H1 (cell line): ENCODE results near the gene ARHGEF40. TPM values are rescaled to one million over a fixed set of nuclear protein-coding genes. Genes with fewer than 3 reads are reported as not detected.

Experiments
- CTCF ChIA-PET: fragments of 300-600 bp; sonication (Branson Sonifier 250); formaldehyde crosslinking; loops from one replicate; lab custom pipeline; 2021; ENCODE audit not compliant: partially characterized antibody; lab: Charles Lee
- POLR2A ChIA-PET: fragments of 300-600 bp; sonication (Branson Sonifier 250); formaldehyde crosslinking; loops from one replicate; lab custom pipeline; 2021; ENCODE audit warnings: inconsistent platforms; ENCODE audit not compliant: partially characterized antibody; lab: Charles Lee
- DNase-seq, 2 experiments: peaks; one replicate each; pipeline versions ENCODE4 v3.0.0 to v3.0.0-alpha.2; 2010 to 2022; ENCODE audit warnings: low spot score in 2 of 2, low read depth in 1 of 2, mixed read lengths in 1 of 2
- FAIRE-seq: peaks from 2 replicates; lab custom pipeline; 2011; peaks lifted over from hg19 to GRCh38; lab: Jason Lieb, UNC
- H2AFZ ChIP-seq: 2 replicates; pipeline ENCODE4 v1.8.1; 2012; ENCODE audit warnings: low read length, inconsistent platforms
- H2AK5ac ChIP-seq: 2 replicates; pipeline ENCODE4 v1.6.1; 2013; ENCODE audit warnings: low read depth, low read length
- H2BK120ac ChIP-seq: replicated peaks from 2 replicates; pipeline ENCODE3; 2013; ENCODE audit warnings: low read depth, low read length, inconsistent platforms
- H2BK12ac ChIP-seq: 2 replicates; pipeline ENCODE4 v1.6.1; 2013; ENCODE audit warnings: low read depth, low read length
- H2BK15ac ChIP-seq: 2 replicates; pipeline ENCODE4 v1.6.1; 2013; ENCODE audit warnings: low read length
- H2BK20ac ChIP-seq: 2 replicates; pipeline ENCODE4 v1.6.1; 2013; ENCODE audit warnings: low read length
- H2BK5ac ChIP-seq: 2 replicates; pipeline ENCODE4 v1.6.1; 2013; ENCODE audit warnings: low read depth, low read length
- H3K14ac ChIP-seq: 2 replicates; pipeline ENCODE4 v1.6.1; 2013; ENCODE audit warnings: inconsistent platforms; ENCODE audit not compliant: insufficient read length
- H3K18ac ChIP-seq: 2 replicates; pipeline ENCODE4 v1.6.1; 2013; ENCODE audit warnings: low read length; ENCODE audit errors: extremely low read depth
- H3K23ac ChIP-seq: 2 replicates; pipeline ENCODE4 v1.6.1; 2013; ENCODE audit warnings: inconsistent platforms; ENCODE audit not compliant: insufficient read length
- H3K23me2 ChIP-seq: 2 replicates; pipeline ENCODE4 v1.6.1; 2013; ENCODE audit warnings: low read depth, low read length
- H3K27ac ChIP-seq: 2 replicates; pipeline ENCODE4 v1.6.1; 2011; ENCODE audit warnings: low read depth, low read length, inconsistent platforms
- H3K27me3 ChIP-seq, 4 experiments: replicated peaks in 1 of 4; 1 replicate in 1 of 4; 2 replicates in 3 of 4; pipeline versions ENCODE4 v1.6.1 to v1.8.1; 2011 to 2013; ENCODE audit warnings: low read length in 3 of 4, mild to moderate bottlenecking in 3 of 4, inconsistent platforms in 2 of 4, mixed read lengths in 2 of 4, moderate library complexity in 1 of 4; ENCODE audit not compliant: control insufficient read depth in 3 of 4, insufficient read depth in 3 of 4; ENCODE audit errors: extremely low read depth in 1 of 4
- H3K36me3 ChIP-seq, 4 experiments: 2 replicates each; pipeline versions ENCODE4 v1.6.1 to v1.8.1; 2011 to 2013; ENCODE audit warnings: mild to moderate bottlenecking in 4 of 4, low read length in 3 of 4, moderate library complexity in 2 of 4, control low read depth in 1 of 4, inconsistent platforms in 1 of 4; ENCODE audit not compliant: insufficient read depth in 4 of 4, control insufficient read depth in 2 of 4
- H3K4ac ChIP-seq: replicated peaks from 2 replicates; pipeline ENCODE3; 2013; ENCODE audit warnings: low read length, low read depth, mixed read lengths, inconsistent platforms; ENCODE audit not compliant: insufficient read length
- H3K4me1 ChIP-seq, 4 experiments: replicated peaks in 1 of 4; 1 replicate in 1 of 4; 2 replicates in 3 of 4; pipeline versions ENCODE4 v1.6.1 to v1.8.1; 2011 to 2013; ENCODE audit warnings: low read length in 3 of 4, inconsistent platforms in 2 of 4, mixed read lengths in 1 of 4; ENCODE audit not compliant: insufficient read depth in 4 of 4, control insufficient read depth in 3 of 4
- H3K4me2 ChIP-seq, 2 experiments: 2 replicates each; pipeline versions ENCODE4 v1.6.1 to v1.8.1; 2011 to 2013; ENCODE audit warnings: low read depth in 2 of 2, low read length in 2 of 2, control low read depth in 1 of 2, inconsistent platforms in 1 of 2, mild to moderate bottlenecking in 1 of 2; ENCODE audit not compliant: insufficient read depth in 1 of 2
- H3K4me3 ChIP-seq, 4 experiments: fragments of 200-600, 300-600 bp in 1 of 4; sonication (generic), shearing (Covaris generic), sonication (Bioruptor Twin) in 1 of 4; 2 replicates each; pipeline versions ENCODE4 v1.5.1 to v1.8.1; 2011 to 2016; ENCODE audit warnings: low read length in 4 of 4, low read depth in 3 of 4, control low read depth in 2 of 4, inconsistent platforms in 2 of 4, mild to moderate bottlenecking in 2 of 4, mixed read lengths in 1 of 4, moderate library complexity in 1 of 4; ENCODE audit not compliant: insufficient read depth in 2 of 4; ENCODE audit errors: extremely low read depth in 1 of 4
- H3K56ac ChIP-seq: replicated peaks from 2 replicates; pipeline ENCODE3; 2013; ENCODE audit warnings: low read depth, mild to moderate bottlenecking, mixed read lengths, low read length, inconsistent platforms; ENCODE audit not compliant: insufficient read length
- H3K79me1 ChIP-seq: 2 replicates; pipeline ENCODE4 v1.6.1; 2013; ENCODE audit warnings: low read depth, low read length, control low read depth
- H3K79me2 ChIP-seq, 2 experiments: 2 replicates each; pipeline versions ENCODE4 v1.6.1 to v1.8.1; 2012 to 2013; ENCODE audit warnings: low read length in 2 of 2, mild to moderate bottlenecking in 2 of 2, inconsistent platforms in 1 of 2; ENCODE audit not compliant: insufficient read depth in 2 of 2, control insufficient read depth in 1 of 2
- H3K9ac ChIP-seq, 4 experiments: replicated peaks in 1 of 4; 1 replicate in 1 of 4; 2 replicates in 3 of 4; pipeline versions ENCODE4 v1.6.1 to v1.8.1; 2011 to 2013; ENCODE audit warnings: low read depth in 3 of 4, low read length in 3 of 4, control low read depth in 2 of 4, mild to moderate bottlenecking in 2 of 4, moderate library complexity in 2 of 4, inconsistent platforms in 1 of 4; ENCODE audit errors: extremely low read depth in 1 of 4
- H3K9me3 ChIP-seq, 2 experiments: 2 replicates each; pipeline versions ENCODE4 v1.6.1 to v1.8.1; 2012 to 2013; ENCODE audit warnings: mild to moderate bottlenecking in 2 of 2, moderate library complexity in 2 of 2, control low read depth in 1 of 2, inconsistent platforms in 1 of 2, low read depth in 1 of 2, low read length in 1 of 2, mixed read lengths in 1 of 2; ENCODE audit not compliant: insufficient read depth in 2 of 2
- H4K20me1 ChIP-seq, 2 experiments: replicated peaks in 1 of 2; 2 replicates each; pipeline versions ENCODE3 to v1.8.1; 2011 to 2013; ENCODE audit warnings: inconsistent platforms in 2 of 2, low read length in 2 of 2, mild to moderate bottlenecking in 1 of 2; ENCODE audit not compliant: insufficient read depth in 2 of 2, control insufficient read depth in 1 of 2
- H4K5ac ChIP-seq: 2 replicates; pipeline ENCODE4 v1.6.1; 2013; ENCODE audit warnings: low read length, low read depth, mixed read lengths, inconsistent platforms; ENCODE audit not compliant: insufficient read length
- H4K8ac ChIP-seq: 2 replicates; pipeline ENCODE4 v1.8.0; 2013; ENCODE audit warnings: mild to moderate bottlenecking, moderate library complexity, low read length, inconsistent platforms; ENCODE audit not compliant: insufficient read depth; ENCODE audit errors: extremely low read depth
- H4K91ac ChIP-seq: replicated peaks from 2 replicates; pipeline ENCODE3; 2013; ENCODE audit warnings: low read length, mixed read lengths, inconsistent platforms; ENCODE audit not compliant: insufficient read length
- BACH1 ChIP-seq: IDR thresholded peaks from 2 replicates; pipeline ENCODE4 v1.6.1; 2012; ENCODE audit warnings: low read length, improper control_type of control experiment
- BCL11A ChIP-seq, 2 experiments: IDR thresholded peaks; one replicate each; pipeline ENCODE4 v1.6.1; 2011; ENCODE audit warnings: low read depth in 2 of 2, low read length in 2 of 2, mild to moderate bottlenecking in 2 of 2
- CBX5 ChIP-seq: fragments of 300-800, 300-1000 bp; sonication (generic); IDR thresholded peaks from 2 replicates; pipeline ENCODE4 v1.7.1; 2016; ENCODE audit warnings: antibody characterized with exemption, low read length, low read depth
- CHD1 ChIP-seq: IDR thresholded peaks from 2 replicates; pipeline ENCODE4 v1.6.1; 2012; ENCODE audit warnings: low read depth, low read length, improper control_type of control experiment
- CHD2 ChIP-seq: IDR thresholded peaks from 2 replicates; pipeline ENCODE4 v1.6.1; 2012; ENCODE audit warnings: low read length, improper control_type of control experiment
- CREB1 ChIP-seq: IDR thresholded peaks from 2 replicates; pipeline ENCODE4 v1.6.1; 2012; ENCODE audit warnings: inconsistent platforms
- EGR1 ChIP-seq: IDR thresholded peaks from 2 replicates; pipeline ENCODE4 v1.6.1; 2011; ENCODE audit warnings: low read depth, low read length, borderline replicate concordance
- EP300 ChIP-seq, 2 experiments: IDR thresholded peaks; 1 replicate in 1 of 2; 2 replicates in 1 of 2; pipeline ENCODE4 v1.6.1; 2011 to 2012; ENCODE audit warnings: low read depth in 2 of 2, low read length in 2 of 2, mild to moderate bottlenecking in 2 of 2, borderline replicate concordance in 1 of 2, inconsistent platforms in 1 of 2, moderate library complexity in 1 of 2
- HDAC2 ChIP-seq, 2 experiments: fragments of 300-600 bp in 1 of 2; sonication (generic) in 1 of 2; IDR thresholded peaks; 2 replicates each; pipeline ENCODE4 v1.6.1; 2011 to 2012; ENCODE audit warnings: low read depth in 2 of 2, low read length in 2 of 2, mild to moderate bottlenecking in 2 of 2, moderate library complexity in 2 of 2, borderline replicate concordance in 1 of 2, inconsistent platforms in 1 of 2
- KDM4A ChIP-seq: IDR thresholded peaks from one replicate; pipeline ENCODE4 v1.7.1; 2012; ENCODE audit warnings: low read depth, mild to moderate bottlenecking, moderate library complexity, low read length, inconsistent platforms; ENCODE audit not compliant: severe bottlenecking
- NRF1 ChIP-seq: IDR thresholded peaks from 2 replicates; pipeline ENCODE4 v1.6.1; 2011; ENCODE audit warnings: mild to moderate bottlenecking, low read depth, low read length, improper control_type of control experiment
- RBBP5 ChIP-seq: IDR thresholded peaks from 2 replicates; pipeline ENCODE4 v1.7.1; 2012; ENCODE audit warnings: low read depth, mild to moderate bottlenecking, inconsistent platforms, low read length, moderate library complexity, borderline replicate concordance
- RNF2 ChIP-seq: fragments of 200-900, 300-1000 bp; sonication (generic); IDR thresholded peaks from 2 replicates; pipeline ENCODE4 v1.7.1; 2016; ENCODE audit warnings: borderline replicate concordance, low read depth, mild to moderate bottlenecking, antibody characterized with exemption, low read length; ENCODE audit not compliant: poor library complexity, severe bottlenecking; ENCODE audit errors: missing control alignments
- SP4 ChIP-seq: IDR thresholded peaks from 2 replicates; pipeline ENCODE4 v1.6.1; 2012; ENCODE audit warnings: low read length, inconsistent platforms
- TCF12 ChIP-seq: IDR thresholded peaks from 2 replicates; pipeline ENCODE4 v1.6.1; 2011; ENCODE audit warnings: low read depth, mild to moderate bottlenecking, low read length
- WGBS, 2 experiments: shearing (Covaris generic) in 1 of 2; methylation state at CpG; one replicate each; pipeline versions ENCODE4 v1.1.6 to v1.1.7; 2013 to 2015; ENCODE audit warnings: low lambda C conversion rate in 2 of 2, mixed read lengths in 2 of 2, inconsistent platforms in 1 of 2, low coverage in 1 of 2, missing lambda C conversion rate in 1 of 2; ENCODE audit not compliant: insufficient replicate concordance in 2 of 2, insufficient coverage in 1 of 2, insufficient read length in 1 of 2; ENCODE audit errors: extremely low coverage in 1 of 2, missing lambda C conversion rate in 1 of 2; 5-methylcytosine and 5-hydroxymethylcytosine counted together
- polyA plus RNA-seq, 7 experiments: library from polyadenylated mRNA; depleted of rRNA in 3 of 7; stranded (reverse) in 5 of 7; unstranded in 2 of 7; fragments of >200 nt in 5 of 7; fragments of 200-250 nt in 2 of 7; gene quantifications; 1 replicate in 5 of 7; 2 replicates in 1 of 7; 4 replicates in 1 of 7; pipeline versions ENCODE4 v1.2.1 to v1.2.3, GENCODE V29; 2011 to 2013; ENCODE audit warnings: missing spikeins in 2 of 7, mixed read lengths in 2 of 7
- total RNA-seq: library from RNA; stranded (reverse); fragmentation: NEBNext Ultra II Directional; extraction: Animal tissue kit (Norgen Biotek cat#: 25700); gene quantifications from 2 replicates; pipeline ENCODE4 v1.2.1, GENCODE V29; 2021

The ARHGEF40 gene
- total and polyA plus RNA-seq, 2 of the 8 experiments (the other 6 are each of a cell fraction or from before 2014, with no cell fraction given): 53.1 to 101 TPM

DNA sequence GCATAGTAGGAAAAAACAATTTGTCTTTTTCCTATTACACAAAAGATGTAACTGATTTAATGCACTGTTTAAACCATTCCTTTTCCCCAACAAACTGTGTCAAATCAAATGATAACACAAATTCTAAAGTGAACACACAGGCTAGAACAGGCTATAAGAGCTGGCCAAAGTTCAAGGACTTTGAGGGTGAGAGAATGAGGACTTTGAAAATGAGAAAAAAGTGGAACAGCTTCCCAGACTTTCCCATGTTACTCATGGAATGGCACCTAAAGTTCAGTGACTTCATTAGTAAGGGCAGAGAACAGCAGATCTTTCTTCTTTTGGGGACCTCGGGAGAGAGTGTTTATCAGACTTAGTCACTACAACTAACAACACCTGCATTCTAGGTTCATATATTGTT is 53.3 kb downstream of the ARHGEF40 start:
- no peak overlapping the region for H3K9ac ChIP-seq
- H3K79me2 ChIP-seq: no peaks in the 10 kb centered on the region
- H2AK5ac ChIP-seq: no peak overlapping the region
- POLR2A ChIA-PET: no interaction called here
- 100% methylated on average over 1 of the region's 1 CpG; no CpG with 5 or more reads in 1 of the 2 experiments for WGBS, 2 experiments
- no peak overlapping the region for H3K14ac ChIP-seq
- no peak overlapping the region for H4K91ac ChIP-seq
- H3K9me3 ChIP-seq: no peaks in the 10 kb centered on the region
- H3K4me1 ChIP-seq: no peaks in the 10 kb centered on the region
- no peak overlapping the region for H3K56ac ChIP-seq
- CTCF ChIA-PET: interaction anchor here (1.0 to 5.7 kb wide), 7 partner anchors 13 to 118 kb away, joined by 3 to 28 read pairs (median 4); no protein-coding TSS in a partner anchor
- H3K27ac ChIP-seq: no peak overlapping the region
- H2AFZ ChIP-seq: no peak overlapping the region
- H3K27me3 ChIP-seq: no peaks in the 10 kb centered on the region
- no peak overlapping the region for H2BK20ac ChIP-seq
- H3K23ac ChIP-seq: no peak overlapping the region
- no peak overlapping the region for H3K4me3 ChIP-seq
- H3K4ac ChIP-seq: no peak overlapping the region
- H4K20me1 ChIP-seq: no peaks in the 10 kb centered on the region
- H4K8ac ChIP-seq: no peak overlapping the region
- no peaks in the 10 kb centered on the region for H3K23me2 ChIP-seq
- no peaks in the 10 kb centered on the region for H3K36me3 ChIP-seq
- H4K5ac ChIP-seq: no peak overlapping the region
- H2BK15ac ChIP-seq: no peak overlapping the region
- DNase-seq (no peak), FAIRE-seq (no peak)
- H2BK12ac ChIP-seq: no peak overlapping the region
- no peaks in the 10 kb centered on the region for H3K79me1 ChIP-seq
- no peak overlapping the region for H3K4me2 ChIP-seq
- H3K18ac ChIP-seq: no peak overlapping the region
- H2BK120ac ChIP-seq: no peak overlapping the region
- no peak overlapping the region for H2BK5ac ChIP-seq
- no peak for TF ChIP-seq RNF2
- no peak for TF ChIP-seq SP4
- no peak for TF ChIP-seq RBBP5
- no peak for TF ChIP-seq CREB1
- TF ChIP-seq CHD1: no peak
- no peak for TF ChIP-seq BACH1
- no peak for TF ChIP-seq HDAC2 (IDR thresholded peaks at IDR 0.05; ENCODE audit: borderline replicate concordance in 1 of 2, low read depth in 2 of 2, low read length in 2 of 2)
- TF ChIP-seq EP300 (IDR thresholded peaks at IDR 0.05; ENCODE audit: borderline replicate concordance in 1 of 2, low read depth in 2 of 2, low read length in 2 of 2): no peak
- no peak for TF ChIP-seq CBX5
- TF ChIP-seq BCL11A (IDR thresholded peaks at IDR 0.05; ENCODE audit: low read depth in 2 of 2, low read length in 2 of 2): no peak
- no peak for TF ChIP-seq CHD2
- no peak for TF ChIP-seq TCF12
- no peak for TF ChIP-seq NRF1
- TF ChIP-seq EGR1: no peak
- TF ChIP-seq KDM4A: no peak
